ENCODE data around the gene GLT8D1.

GRCh38 chr3:52660046-52660445 is 45.5 kb downstream of the GLT8D1 start:
- TF ChIP-seq YY1 (IDR thresholded peaks at IDR 0.05): no peak
- no peak for TF ChIP-seq RAD21 (IDR thresholded peaks at IDR 0.05)
- no peak for TF ChIP-seq CTCF (IDR thresholded peaks at IDR 0.05; ENCODE audit: low read depth, low read length, missing input control)
- no peak for TF ChIP-seq HNF4G (IDR thresholded peaks at IDR 0.05)
- no peak for TF ChIP-seq MAX (IDR thresholded peaks at IDR 0.05)
- no peak for TF ChIP-seq RXRA (IDR thresholded peaks at IDR 0.05)
- no peak for TF ChIP-seq JUND (IDR thresholded peaks at IDR 0.05)
- TF ChIP-seq REST (IDR thresholded peaks at IDR 0.05): no peak
- no peak for TF ChIP-seq GABPA (IDR thresholded peaks at IDR 0.05 in 1 of 2, conservative IDR thresholded peaks at IDR 0.05 in 1 of 2)
- TF ChIP-seq FOXA1 (IDR thresholded peaks at IDR 0.05): no peak

Measured in liver (tissue), 3 donors.